Esophagus mucosa (tissue), 1 donor: ENCODE measurements around the gene PHF13. TPM values are rescaled to one million over a fixed set of nuclear protein-coding genes. Genes with fewer than 3 reads are reported as not detected.
A peak's percentile ranks its signal among the peaks of the same experiment; 100 is the strongest.
"Not testable (repeated sequence)": the region's sequence is repeated elsewhere in the genome, so short reads cannot be mapped to it uniquely, and the experiment has no call there.

Experiments used
- ATAC-seq: fragments of 200-7000 bp; cut with Tn5 transposase; one replicate; pipeline ENCODE4 v1.9.1; 2020
- total RNA-seq: library from RNA; stranded (reverse); gene quantifications from one replicate; pipeline ENCODE4 v1.2.4, GENCODE V29; 2023
- donor health status: DM: yes; HTN: yes; CAD: no.

Gene PHF13
- total RNA-seq, 1 donor from 2014 or later, result 7.5 TPM

DNA sequence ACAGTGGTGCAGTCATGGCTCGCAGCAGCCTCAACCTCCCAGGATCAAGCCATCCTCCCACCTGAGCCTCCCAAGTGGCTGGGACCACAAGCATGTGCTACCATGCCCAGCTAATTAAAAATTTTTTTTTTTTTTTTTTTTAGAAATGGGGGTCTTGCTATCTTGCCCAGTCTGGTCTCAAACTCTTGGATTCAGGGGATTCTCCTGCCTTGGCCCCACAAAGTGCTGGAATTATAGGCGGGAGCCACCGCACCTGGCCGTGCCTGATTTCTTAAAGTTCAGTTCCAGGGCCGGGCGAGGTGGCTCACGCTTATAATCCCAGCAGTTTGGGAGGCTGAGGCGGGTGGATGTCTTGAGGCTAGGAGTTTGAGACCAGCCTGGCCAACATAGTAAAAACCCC lies 17.5 kb downstream of the PHF13 start:
- no peak for ATAC-seq

GRCh38 chr1:6632588-6633514 lies 19.3 kb downstream of the PHF13 start:
- no peak for ATAC-seq

DNA sequence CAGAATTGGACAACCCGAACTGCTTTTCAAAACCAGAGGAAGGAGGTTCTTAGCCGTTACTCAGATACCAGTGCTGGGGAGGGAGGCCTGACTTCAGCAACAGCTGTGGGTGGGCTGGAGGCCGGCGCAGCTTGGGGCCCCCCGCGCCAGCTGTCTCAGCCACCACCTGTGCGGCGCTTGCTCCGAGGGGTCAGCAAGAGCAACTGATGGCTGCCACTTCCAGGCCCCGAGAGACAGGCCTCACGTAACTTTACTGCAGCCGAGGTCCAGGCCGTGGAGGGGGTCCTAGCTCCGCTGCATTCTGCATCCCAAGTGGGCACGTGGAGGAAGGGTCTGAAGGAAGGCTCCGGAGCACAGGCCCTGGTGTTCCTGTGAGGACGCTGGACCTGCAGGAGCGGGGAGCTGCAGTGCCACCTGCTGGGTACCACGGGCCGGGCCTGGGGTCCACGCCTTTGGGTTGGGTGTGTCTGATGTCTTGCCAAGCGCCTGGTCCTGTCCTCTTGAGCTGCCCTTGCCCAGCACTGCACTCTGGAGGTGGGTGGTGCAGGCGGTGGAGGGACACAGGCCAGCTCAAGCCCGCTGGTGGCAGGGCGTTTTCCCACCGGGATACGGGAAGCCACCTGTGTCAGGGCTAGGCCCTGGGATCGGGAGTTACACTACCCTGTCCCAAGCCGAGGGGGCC lies 21.0 kb downstream of the PHF13 start:
- peak; percentile 71 for ATAC-seq

- no peak for ATAC-seq
These were observed 21.8 kb downstream of the PHF13 start for GRCh38 chr1:6635161-6635909.

DNA sequence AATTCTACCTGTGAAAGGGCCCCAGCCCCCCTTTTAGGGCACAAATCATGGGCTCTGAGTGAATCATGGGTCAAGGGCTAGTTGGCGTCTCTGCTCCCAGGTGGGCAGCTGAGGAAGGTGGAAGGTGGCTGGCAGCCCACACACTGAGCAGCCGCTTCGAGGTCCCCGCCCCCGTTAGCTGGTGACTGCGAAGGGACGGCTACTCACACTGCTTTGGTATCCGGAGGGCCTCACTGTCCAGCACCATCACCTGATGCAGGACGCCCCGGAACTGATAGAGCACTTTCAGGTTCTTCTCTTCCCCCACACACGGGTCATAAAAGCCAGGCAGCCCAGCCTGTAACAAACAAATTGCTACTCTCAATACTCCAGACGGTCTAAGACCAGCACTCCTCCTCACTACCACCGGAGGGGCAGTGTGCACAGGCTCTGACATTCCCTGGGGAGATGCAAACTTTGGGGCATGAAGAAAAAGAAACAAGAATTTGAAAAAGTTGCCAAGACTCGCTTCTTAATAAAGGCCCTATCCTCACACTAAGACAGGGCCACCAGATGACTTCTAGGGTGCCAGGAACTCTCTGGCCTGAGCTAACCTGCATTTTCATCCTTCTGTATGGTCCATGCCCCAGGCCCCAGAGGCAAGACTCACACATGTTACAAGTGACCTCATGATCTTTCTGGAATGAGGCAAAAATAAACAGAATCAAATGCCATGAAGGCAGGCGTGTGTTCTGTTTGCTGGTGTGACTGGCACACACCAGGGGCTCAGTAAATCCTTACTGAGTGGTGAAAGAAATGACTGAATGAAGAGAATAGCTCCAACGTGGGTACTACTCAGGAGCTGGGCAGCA lies 22.6 kb downstream of the PHF13 start:
- no peak for ATAC-seq

DNA sequence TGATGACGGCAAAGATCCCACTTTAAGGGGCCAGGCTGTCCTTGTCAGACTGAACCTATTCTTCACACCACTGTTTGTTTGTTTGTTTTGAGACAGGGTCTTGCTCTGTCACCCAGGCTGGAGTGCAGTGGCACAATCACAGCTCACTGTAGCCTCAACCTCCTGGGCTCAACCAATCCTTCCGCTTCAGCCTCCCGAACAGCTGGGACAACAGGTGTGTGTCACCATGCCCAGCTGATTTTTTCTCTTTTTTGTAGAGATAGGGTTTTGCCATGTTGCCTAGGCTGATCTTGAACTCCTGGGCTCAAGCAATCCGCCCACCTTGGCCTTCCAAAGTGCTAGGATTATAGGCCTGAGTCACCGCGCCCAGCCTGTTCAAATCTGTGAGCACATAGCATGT lies 23.2 kb downstream of the PHF13 start:
- ATAC-seq, result not testable (repeated sequence)

GRCh38 chr1:6637770-6638169 lies 24.2 kb downstream of the PHF13 start:
- no peak for ATAC-seq

DNA sequence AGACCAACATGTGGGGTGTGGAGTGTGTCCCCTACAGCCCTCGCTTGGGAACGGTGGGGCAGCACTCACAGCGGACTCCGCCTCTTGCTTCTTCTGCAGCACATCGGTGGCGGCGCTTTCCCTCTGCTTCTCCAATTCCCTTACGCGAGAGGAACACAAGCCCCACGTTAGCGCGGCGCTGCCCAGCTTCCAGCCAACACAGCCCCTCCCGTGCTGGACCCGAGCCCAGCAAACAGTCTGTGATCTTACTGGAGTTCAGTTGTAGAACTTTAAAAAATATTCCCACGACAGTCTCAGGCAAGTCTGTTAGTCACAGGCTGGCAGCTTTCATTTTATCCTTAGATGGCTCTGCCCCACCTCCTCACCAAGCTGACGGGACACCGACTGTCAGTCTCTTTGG lies 24.7 kb downstream of the PHF13 start:
- ATAC-seq, result no peak

DNA sequence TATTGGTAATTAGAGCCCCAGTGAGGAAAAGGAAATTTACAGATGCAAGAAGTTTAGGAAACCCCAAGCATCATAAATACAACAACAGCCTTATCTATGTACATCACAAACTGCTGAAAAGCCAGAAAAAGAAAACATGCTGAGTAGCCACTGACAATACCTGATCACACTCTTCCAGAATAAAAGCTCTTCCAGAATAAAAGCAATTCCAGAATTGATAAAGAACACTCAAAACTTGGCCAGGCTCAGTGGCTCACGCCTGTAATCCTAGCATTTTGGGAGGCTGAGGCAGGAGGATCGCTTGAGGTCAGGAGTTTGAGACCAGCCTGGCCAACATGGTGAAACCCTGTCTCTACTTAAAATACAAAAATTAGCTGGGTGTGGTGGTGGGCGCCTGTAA lies 27.3 kb downstream of the PHF13 start:
- ATAC-seq, result not testable (repeated sequence)

- ATAC-seq, result no peak
These were observed 31.5 kb downstream of the PHF13 start for GRCh38 chr1:6645018-6645417.

DNA sequence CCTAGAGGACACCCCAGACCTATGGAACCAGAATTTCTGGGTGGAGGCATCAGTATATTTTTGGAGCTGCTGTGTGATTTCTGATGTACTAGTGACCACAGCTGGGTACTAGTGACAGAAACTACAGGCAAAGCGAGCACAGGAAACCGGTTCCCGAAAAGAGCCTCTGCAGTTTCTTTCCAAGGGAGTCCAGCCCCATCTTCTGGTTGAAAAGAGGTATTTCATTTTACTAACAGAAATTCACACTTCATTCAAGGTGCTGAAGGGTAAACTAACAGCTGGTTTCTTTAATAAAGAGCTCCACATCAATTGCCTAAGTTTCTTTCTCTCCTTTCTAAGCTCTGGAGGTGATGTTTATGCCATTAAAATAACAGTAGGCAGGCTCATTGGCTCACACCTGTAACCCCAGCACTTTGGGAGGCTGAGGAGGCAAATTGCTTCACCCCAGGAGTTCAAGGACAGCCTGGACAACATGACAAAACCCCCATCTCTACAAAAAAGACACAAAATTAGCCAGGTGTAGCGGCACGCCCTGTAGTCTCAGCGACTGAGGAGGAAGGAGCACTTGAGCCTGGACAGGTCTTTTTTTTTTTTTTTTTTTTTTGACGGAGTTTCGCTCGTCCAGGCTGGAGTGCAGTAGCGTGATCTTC lies 33.1 kb downstream of the PHF13 start:
- peak; percentile 48 for ATAC-seq

GRCh38 chr1:6648556-6648955 lies 35.0 kb downstream of the PHF13 start:
- no peak for ATAC-seq

- ATAC-seq, result no peak
These were observed 38.4 kb downstream of the PHF13 start for GRCh38 chr1:6651909-6652308.

GRCh38 chr1:6652986-6653385 lies 39.5 kb downstream of the PHF13 start:
- ATAC-seq, result no peak

DNA sequence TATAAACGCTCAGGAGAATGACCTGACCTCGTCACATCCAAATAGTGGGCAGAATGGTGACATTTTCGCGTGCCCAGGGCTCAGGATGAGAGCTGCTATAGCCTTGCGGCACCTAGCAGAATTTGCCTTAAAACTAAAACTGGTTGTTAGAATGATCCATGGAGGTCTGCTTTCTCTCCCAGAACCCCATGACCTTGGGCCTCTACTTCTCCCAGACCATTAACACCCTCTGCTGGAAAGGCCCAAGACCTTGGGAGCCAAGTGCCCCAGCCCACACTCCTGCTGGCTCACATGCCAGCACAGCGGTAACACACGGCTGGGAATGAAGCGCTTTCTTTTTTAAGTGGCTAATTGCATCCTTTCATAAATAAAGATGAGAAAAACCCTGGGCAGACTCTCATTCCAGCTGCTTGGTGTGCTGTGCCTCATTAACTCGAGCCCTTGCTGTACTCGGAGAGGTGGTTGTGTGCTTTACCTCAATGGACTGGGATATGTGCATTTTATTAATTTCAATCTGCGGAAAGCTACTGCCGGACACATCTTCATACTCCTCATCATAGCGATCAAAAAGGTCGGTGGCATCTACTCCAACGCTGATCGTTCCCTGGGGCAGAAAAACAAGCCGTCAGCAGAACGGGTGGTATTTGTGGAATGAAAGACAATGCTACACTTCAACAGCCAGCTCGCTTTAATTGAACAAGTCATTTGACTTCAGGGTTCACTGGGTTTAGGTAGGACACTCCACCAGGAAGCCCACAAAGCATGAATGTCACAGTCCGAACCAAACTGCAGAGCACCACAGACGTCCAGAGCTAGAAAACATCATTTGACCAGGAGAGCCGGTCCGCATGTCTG lies 40.1 kb downstream of the PHF13 start:
- ATAC-seq, result no peak

DNA sequence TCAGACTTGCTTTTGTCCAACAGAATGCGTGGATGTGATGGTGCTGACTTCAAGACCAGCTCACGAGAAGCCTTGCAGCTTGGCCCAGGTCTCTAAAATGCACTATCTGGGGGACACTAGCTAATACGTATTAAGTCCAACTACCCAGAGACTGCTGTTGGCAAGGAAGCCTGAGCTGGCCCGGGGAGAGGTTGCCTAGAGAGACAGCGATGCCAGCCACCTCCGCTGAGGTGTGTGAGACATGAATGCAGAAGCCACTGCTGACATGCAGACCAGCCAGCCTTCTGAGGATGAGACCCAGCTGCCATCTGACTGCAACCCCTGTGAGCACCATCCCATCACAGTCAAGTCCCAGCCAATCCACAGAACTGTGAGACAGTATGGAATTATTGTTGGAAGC lies 43.6 kb downstream of the PHF13 start:
- no peak for ATAC-seq

DNA sequence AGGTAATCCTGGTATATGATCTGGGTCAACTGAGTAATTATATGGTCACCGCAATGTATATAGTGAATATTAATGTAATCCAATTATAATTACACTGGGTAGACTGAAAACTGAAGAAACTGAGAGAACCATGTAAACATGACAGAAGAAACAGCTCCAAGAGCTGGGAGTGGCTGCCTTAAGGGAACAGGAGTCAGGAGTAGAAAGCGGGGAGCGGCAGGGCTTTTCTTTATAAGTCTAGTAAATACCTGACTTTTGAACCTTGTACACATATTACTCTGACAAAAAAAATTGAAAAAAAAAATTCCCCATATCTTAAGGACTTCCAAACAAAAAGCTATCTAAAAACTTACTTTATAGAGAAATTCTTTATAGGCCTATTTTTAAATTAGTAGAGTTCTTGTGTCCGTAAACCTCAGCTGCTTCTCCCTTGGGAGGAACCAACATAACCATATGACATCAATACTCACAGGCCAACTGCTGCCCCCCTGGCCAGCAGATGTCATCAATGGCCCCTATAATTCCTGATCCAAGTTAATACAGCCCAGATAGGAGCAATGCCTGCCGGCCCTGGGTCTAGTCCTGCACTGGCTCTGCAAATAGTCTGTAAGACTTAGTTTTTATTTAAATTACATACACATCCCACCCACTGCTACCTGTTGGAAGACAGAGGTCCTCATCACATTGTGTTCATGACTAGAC lies 45.0 kb downstream of the PHF13 start:
- no peak for ATAC-seq

DNA sequence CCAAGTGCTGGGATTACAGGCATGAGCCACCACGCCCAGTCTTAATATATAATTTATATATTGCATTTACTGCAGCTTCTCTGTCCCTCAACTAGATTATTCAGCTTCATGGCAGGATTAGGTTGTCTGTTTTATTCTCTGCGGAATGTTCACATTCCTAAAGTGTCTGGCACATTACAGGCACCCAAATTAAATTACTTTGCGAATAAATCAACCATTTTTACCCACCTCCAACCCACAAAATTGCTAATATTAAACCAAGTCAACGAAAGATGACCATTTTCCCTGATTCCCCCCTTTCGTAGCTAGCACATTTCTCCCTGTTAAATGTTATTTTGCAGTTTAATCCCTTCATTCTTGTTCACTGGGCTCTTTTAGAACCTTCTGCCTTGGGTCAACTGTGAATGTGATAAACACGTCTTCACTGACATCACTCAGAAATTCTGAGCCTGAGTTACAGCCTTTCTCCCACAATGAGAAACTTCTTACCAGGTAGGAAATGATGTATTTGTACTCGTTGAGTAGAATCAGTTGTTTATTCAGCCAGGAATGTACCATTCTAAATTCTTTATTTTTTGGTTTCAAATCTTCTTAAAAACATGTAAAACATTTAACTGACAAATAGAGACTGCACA lies 47.0 kb downstream of the PHF13 start:
- no peak for ATAC-seq

DNA sequence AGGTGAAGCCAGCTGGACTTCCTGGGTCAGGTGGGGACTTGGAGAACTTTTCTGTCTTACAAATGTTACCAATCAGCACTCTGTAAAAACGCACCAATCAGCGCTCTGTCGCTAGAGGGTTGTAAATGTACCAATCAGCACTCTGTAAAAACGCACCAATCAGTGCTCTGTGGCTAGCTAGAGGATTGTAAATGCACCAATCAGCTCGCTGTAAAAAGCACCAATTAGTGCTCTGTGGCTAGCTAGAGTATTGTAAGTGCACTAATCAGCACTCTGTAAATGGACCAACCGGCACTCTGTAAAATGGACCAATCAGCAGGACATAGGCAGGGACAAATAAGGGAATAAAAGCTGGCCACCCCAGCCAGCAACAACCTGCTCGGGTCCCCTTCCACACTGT lies 48.9 kb downstream of the PHF13 start:
- not testable (repeated sequence) for ATAC-seq

GRCh38 chr1:6666696-6667095 lies 53.2 kb downstream of the PHF13 start:
- no peak for ATAC-seq
